Embryonic facial prominence (tissue), 1 donor: ENCODE results near the gene AADAC.
"Not testable (repeated sequence)": the region's sequence is repeated elsewhere in the genome, so short reads cannot be mapped to it uniquely, and the experiment has no call there.

ENCODE experiments used
- DNase-seq: peaks from one replicate; pipeline ENCODE4 v3.0.0-alpha.2; 2016; ENCODE audit errors: extremely low spot score

The AADAC gene

DNA sequence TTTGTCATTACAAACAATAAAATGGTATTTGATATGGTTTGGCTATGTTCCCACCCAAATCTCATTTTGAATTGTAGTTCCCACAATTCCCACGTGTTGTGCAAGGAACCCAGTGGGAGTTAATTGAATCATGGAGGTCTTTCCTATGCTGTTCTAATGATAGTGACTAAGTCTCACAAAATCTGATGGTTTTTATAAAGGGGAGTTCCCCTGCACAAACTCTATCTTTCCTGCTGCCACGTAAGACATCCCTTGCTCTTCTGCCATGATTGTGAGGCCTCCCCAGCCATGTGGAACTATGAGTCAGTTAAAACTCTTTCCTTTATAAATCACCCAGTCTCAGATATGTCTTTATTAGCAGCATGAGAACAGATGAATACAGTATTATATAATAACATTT is 15.4 kb upstream of the AADAC start:
- DNase-seq = no peak

DNA sequence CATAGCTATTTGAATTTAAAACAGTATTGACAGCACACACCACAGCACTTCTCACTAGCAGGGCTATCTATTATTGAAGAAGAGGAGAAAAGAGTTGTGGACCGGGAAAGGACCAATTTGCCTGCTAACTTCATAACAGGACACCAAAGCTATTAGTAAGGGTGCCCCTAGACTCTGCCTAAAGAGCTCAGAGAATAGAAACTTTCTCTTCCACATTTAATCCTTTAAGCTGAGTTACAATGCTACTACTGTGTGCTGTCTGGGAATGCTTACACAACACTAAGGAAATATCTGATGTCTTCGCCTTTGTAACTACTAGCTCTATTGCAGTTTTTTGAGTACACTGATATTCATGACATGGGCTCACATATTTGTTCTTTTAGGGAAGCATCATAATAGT is 13.5 kb upstream of the AADAC start:
- no peak for DNase-seq

DNA sequence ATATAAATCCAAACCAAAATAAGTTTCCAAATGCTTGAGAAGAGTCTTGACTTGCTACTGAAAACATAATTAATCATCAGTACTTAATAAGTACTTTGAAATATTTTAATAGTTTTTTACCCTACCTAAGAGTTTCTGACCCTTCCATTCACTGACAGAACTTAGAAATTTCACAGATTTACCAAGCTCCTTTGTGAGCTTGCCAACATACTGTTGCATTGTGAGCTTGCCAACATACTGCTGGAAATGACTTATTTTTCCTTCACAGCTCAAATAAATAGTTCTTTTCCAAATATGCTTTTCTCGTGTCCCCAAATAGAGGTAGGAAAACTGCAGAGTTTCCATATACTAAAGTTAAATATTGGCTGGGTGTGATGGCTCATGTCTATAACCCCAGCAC is 9.6 kb upstream of the AADAC start:
- DNase-seq = no peak

DNA sequence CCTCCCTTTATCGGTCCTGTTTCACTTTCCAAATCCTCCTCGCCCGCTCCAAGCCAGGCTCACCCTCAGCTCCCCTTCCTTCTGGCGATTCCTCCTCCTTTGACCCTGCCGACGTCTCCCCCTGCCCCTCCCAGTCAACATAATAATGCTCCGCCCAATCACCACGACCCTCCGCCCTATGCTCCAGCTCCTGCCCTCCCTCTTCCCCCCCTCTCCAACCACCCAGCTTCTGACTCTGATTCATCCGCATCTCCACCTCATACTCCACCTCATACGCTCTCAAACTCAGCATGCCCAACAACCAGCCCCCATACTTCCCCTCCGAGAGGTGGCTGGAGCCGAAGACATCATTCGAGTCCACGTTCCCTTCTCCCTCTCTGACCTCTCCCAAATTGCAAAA is 7.1 kb upstream of the AADAC start:
- no peak for DNase-seq

GRCh38 chr3:151808926-151809325 is 5.0 kb upstream of the AADAC start:
- DNase-seq = not testable (repeated sequence)

DNA sequence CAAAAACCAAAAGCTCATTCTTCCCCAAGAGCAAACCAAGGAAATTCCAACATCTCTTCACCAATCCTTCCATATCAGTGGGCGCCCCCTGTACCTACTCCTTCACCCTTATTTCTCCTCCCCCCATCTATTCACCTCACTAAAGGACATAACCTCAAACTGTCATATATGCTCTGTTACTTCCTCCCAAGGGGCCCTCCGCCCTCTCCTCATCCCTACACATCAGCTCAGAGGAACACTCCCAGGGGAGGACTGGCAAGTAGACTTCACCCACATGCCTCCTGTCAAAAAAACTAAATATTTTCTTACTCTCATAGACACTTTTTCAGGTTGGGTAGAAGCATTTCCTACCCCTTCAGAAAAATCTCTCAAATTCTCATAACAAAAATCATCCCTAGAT is 2.4 kb upstream of the AADAC start:
- DNase-seq = no peak

DNA sequence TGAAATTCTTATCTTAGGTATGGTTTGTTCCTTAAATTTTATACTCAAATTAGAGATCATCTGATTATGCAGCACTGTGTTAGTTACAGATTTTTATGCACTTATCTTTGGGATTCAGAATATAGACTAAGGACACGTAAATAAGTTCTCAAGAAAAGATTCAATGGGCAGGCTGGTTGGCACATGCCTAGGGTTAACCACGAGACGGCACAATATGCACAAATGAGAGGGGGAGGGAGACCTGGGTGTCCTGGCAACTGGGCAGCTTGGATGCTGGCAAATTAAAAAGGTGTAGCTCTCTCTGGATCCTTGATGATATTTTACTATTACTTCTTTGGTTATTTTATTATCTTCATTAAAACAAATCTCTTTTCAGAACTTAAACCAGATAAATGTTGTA is 672 bp downstream of the AADAC start:
- DNase-seq = no peak

DNA sequence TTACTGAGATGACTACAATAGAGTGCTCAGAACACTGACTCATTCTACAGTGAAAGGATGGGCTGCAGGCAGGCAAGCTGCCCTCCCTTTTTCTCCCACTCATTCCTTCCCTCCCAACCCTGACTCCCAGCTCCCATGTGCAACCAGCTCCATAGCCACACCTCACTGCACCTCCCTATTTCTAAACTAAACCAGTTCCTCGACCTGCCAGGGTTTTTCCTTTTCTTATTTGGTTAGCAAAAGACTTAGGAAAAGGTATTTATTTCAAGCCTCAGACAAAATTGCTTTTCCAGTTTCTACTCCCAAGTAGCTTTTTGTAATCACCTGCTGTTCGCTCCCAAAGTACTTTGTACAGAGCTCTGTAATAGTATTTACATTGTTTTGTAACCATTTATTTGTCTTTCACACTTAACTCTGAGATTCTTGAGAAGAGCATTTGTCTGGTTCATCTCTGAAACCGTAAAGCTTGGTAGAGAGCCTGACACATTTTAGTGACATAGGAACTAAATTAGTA is 2.2 kb downstream of the AADAC start:
- DNase-seq = no peak

DNA sequence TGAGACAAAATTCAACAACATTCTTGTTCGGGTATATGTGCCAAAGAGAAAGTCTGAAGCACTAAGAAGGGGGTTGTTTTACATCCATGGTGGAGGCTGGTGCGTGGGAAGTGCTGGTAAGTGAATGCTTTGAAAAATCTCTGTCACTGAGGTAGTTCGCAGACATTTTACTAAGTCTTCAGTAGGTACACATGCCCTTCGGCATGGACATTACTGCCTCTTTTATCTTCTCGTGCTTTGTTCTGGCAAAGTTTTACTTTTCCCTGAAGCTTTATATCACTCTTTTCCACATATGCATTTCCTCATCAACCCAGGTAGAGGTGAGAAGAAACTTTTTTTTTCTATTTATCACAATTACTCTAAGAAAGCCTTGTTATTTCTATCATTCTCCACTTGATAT is 3.6 kb downstream of the AADAC start:
- no peak for DNase-seq

DNA sequence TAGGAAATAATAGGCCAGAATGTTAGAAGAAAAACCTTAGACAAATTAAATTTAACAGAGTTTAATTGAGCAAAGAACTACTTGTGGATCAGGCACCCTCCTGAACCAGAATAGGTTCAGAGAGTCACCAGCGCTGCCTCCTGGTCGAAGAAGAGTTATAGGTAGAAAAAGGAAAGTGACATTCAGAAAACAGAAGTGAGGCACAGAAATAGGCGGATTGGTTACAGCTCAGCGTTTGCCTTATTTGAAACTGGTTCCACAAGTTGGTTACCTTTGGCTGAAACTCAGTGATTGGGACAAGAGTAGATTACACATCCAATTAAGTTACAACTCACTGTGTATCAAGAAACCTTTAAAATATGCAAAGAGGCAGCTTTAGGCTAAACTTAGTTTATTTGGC is 4.4 kb downstream of the AADAC start:
- DNase-seq = no peak

GRCh38 chr3:151819910-151820309 is 6.0 kb downstream of the AADAC start:
- DNase-seq = no peak

- DNase-seq = no peak
These were observed 13.9 kb downstream of the AADAC start for GRCh38 chr3:151827816-151828215.

DNA sequence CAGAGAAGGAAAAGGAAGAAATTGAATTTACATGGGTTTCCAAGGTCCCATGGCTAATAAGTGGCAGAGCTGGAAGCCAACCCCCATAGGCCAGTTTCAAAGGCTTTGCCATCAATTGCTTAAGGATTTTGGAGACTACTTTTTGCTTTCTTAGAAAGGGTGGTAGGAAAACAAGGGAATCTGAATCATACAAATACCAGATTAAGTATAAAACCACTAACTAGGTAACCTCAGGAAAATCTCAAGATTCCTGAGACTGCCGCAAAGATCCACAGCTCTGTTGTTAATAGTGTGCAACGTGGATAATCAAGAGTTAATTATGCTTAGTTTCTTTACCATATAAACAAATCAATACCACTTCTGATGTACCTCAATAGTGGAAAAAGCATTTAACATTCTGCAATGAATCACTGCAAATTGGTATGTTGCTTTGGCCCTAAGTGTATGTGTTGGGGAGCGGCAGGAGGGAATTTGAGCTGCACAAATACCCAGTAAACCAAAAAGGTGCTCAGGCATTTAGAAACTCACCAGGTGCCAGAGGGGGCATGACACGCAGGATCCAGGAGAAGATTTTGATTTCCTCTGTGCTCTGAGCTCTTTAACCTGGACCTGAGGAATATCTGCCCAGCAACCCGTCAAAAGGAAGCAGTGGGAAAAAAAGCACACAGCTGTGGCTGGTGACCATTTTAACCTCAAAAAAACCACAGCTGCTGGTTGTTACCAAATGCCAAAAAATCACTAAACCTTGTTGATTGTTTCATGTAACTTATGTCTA is 22.0 kb downstream of the AADAC start:
- no peak for DNase-seq

DNA sequence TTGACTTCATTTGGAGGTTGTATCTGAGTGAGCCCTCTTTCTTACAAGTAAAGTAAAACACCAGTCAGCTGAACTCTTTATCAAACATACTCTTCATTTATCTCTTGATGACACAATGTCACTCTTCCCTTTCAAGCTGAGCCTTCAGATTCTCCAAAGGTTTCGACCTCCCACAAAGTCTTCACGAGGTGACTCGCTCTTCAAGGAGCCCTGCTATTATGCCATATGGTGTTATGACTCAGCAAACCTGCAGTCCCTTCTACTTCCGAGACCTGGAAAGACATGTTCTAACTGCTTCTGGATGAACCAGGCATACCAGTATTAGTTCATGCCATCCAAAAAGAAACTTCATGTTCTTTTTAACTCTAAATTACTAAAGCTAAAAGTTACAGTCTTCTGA is 23.1 kb downstream of the AADAC start:
- DNase-seq = no peak

- peak; percentile 84 for DNase-seq
These were observed 24.8 kb downstream of the AADAC start for GRCh38 chr3:151838574-151839312.

DNA sequence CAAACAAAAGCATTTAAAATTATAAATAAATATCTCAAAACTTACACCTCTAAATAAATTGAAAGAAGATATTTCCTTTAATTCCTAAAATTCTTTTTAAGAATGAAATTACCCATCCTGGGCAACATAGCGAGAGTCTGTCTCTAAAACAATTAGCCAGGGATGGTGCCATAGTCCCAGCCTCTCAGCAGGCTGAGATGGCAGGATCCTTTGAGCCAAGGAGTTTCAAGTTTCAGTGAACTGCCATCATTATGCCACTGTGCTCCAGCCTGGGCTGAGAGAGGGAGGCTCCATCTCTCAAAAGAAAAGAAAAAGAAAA is 25.4 kb downstream of the AADAC start:
- no peak for DNase-seq

GRCh38 chr3:151841801-151842200 is 27.9 kb downstream of the AADAC start:
- no peak for DNase-seq

GRCh38 chr3:151843275-151843674 is 29.4 kb downstream of the AADAC start:
- DNase-seq = no peak

DNA sequence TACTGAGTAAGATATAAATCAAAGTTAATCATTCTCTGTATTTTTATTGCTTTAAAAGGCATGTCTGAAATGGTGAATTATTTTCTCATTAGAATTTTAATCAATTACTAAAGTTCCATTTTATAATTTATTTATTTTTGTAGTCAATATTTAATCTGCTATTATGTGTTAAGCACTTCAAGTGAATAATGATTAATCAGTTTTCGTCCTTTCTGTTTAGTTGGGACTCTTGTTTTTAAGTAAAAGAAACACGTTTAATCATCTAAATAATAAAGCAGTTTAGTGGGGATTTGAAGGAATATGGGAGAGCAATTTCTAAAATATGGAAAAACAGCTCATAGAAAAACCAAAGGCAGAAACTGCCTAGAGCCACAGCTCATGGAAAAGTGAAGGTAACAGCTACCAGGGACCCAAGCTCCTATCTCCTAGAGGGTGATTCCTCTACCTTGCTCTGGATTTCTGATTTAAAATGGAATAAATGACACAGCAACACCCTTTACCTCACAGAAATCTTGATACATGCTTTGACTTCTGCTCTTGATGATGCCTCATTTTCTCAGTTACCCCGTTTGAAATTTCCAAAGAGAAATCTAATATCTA is 31.5 kb downstream of the AADAC start:
- no peak for DNase-seq

- not testable (repeated sequence) for DNase-seq
These were observed 36.1 kb downstream of the AADAC start for GRCh38 chr3:151850065-151850464.

GRCh38 chr3:151852074-151852811 is 38.3 kb downstream of the AADAC start:
- no peak for DNase-seq

DNA sequence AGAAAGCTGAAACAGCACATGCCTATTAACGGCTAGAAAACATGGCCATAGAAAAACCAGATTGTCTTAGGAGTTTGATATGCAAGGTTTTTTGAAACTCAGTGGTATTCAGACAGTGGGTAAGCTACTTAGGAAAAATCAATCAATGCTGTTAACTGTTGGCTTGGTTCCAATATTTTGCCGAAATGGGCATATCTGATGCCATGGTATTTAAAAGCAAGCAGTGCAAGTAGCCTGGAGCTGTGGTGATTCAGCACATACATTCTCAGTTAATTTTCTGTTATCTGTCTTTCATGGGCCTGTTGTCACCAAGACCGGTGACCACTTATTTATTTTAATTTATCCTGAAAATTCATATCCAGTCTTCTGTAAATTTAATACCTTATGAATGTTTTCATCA is 42.2 kb downstream of the AADAC start:
- no peak for DNase-seq
